Measurements from ENCODE around the gene LRGUK.
"Not testable (repeated sequence)": the region's sequence is repeated elsewhere in the genome, so short reads cannot be mapped to it uniquely, and the experiment has no call there.

LRGUK gene, protein sequence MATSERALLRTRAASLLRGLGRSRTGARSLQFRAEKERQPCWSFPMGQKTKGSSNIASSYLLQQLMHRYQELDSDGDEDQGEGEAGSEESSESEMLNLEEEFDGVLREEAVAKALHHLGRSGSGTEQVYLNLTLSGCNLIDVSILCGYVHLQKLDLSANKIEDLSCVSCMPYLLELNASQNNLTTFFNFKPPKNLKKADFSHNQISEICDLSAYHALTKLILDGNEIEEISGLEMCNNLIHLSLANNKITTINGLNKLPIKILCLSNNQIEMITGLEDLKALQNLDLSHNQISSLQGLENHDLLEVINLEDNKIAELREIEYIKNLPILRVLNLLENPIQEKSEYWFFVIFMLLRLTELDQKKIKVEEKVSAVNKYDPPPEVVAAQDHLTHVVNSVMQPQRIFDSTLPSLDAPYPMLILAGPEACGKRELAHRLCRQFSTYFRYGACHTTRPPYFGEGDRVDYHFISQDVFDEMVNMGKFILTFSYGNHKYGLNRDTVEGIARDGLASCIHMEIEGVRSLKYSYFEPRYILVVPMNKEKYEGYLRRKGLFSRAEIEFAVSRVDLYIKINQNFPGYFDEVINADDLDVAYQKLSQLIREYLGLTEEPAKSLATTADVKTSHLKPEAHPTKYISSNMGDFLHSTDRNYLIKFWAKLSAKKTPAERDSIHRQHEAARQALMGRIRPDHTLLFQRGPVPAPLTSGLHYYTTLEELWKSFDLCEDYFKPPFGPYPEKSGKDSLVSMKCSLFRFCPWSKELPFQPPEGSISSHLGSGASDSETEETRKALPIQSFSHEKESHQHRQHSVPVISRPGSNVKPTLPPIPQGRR

DNA sequence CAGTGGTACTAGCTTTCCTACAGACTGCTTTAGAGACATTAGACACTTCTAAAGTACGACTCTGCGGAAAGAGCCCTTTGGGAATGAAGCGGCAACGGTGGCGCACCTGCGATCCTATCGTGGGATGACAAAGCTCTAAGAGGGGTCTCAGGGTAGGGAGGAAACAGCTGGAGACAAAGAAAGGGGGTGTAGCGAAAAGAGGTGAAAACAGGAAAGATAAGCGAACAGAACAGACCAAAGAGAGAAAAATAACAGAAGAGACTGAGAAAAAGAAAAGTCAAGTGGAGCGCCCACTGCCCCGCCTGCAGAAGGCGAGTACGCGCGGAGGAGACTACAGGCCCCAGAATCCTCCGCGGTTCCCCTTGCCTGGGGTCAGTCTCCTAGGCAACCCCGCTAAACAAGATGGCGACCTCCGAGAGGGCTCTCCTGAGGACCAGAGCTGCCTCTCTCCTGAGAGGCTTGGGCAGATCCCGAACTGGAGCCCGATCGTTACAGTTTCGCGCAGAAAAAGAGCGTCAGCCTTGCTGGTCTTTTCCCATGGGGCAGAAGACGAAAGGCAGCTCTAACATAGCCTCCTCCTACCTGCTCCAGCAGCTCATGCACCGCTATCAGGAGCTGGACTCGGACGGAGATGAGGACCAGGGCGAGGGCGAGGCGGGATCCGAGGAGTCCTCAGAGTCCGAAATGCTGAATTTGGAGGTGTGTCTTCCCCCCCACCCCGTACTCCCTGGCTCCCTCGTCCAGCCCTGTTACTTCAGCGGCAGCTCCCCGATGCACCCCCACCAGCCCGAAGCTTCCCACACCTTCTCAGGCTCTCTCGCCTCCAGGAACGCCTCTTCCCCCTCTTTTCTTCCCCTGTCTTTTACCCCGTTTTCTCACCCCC is at the start of gene LRGUK:
Gene LRGUK, plus strand, starts transcription at position 375 of the 883 bp plus-strand sequence. Its CDS starts 28 bp downstream, at position 403.
- peak; percentile 30 for DNase-seq

DNA sequence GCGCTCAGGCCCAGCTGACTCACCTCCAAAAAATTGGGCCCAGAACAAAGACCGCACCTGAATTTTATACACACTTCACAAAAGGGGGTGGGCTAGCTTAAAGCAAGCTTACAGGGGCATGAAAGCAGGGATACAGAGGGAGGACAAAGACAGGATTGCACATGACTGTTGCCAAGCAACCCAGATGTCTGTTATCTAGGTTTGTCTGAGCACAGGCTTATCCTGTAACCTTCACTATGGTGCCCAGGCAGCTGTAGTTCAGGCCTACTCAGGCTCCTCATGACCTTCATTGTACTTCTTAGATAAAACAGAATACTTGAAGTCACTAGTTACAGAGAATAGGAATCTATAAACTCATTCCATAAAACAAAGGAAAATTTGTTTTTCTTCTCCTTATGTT is 49.6 kb upstream of the LRGUK start:
- DNase-seq: not testable (repeated sequence)

DNA sequence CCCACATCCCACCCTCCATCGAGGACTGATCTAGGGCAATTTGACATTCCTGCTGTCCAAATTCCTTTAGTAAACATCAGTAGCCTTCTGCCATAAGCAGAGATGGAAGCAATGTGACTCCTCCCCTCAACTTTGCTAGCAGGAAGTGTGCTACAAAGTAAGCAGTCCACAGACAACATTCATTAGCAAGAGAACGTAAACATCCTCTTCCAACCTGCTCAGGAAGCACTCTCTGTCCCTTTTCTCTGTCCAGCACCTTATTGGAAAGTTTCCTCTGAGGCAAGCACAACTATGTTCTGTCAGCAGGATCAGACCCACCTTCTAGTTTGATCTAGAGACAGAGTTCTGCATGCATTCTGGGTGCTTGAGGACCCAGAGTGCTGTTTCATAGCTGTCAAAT is 48.1 kb upstream of the LRGUK start:
- no peak for DNase-seq

DNA sequence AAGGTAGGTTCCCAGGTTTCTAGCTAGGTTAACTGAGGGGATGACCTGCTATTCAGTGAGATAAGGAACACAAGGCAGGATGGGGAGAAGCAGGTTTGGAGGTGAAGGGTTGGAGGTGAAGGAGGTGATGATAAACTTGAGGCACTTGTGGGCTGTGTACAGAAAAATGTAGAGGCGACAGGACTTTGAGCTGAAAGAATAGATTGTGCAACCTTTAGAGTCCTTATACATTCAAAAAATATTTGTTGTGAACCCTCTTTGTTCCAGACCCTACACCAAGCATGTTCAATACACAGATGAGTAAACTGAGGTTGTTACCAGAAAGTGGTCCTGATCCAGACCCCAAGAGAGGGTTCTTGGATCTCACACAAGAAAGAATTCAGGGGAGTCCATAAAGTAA is 45.4 kb upstream of the LRGUK start:
- no peak for DNase-seq

DNA sequence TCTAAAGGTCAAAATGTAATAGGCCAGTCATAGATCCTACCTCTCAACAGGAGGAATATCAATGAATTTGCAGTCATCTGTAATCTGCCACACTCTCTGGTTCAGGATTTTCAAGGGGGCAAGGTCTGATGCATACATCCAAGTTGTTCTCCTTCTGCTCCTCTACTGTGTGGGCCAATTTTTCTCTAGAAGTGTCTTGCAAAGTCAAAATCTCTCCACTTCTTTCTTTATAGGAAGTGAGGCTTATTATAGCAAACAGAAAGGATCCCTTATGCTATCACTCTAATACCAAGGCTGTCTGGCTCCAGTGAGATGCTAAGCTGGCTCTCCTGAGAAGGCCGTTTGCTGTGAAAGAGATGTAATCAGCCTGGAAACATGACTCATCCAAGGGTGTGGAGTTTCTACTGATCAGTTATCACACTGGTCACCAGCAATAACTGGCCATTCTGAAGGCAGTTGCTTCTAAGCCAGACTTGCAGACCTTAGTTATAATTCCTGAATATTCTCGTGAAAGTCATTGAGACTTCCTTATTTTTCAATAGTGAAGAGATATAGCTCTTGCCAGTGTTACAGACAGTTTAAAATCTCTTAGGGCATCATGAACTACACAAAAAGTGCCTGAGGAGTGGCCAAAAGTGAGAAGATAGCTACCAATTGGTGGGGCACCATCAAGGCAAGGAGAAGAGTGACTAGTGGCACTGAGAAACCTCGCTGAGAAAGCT is 43.2 kb upstream of the LRGUK start:
- DNase-seq: no peak

DNA sequence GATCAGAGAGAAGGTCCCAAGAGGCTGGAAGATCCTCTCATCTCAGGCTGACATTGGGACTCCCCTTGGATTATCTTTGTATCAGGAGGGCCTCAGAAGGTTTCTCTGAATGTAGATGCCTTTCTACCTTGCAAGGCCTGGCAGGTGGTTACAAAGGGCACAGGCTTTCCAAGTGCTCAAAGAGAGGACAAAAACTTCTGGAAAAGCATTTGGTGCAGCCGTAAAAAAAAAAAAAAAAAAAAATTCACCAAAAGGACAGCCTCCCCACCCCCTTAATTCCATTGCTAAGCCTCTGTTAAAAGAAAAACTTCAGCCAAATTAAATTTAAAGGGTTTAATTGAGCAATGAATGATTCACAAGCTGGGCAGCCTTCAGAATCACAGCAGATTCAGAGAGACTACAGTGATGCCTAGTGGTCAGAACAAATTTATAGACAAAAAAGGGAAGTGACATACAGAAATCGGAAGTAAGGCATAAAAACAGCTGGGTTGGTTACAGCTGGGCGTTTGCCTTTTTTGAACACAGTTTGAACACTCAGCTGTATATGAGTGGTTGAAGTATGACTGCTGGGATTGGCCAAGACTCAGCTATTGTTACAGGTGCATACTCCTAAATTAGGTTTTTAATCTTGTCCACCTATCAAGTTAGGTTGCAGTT is 42.5 kb upstream of the LRGUK start:
- peak; percentile 30 for DNase-seq

DNA sequence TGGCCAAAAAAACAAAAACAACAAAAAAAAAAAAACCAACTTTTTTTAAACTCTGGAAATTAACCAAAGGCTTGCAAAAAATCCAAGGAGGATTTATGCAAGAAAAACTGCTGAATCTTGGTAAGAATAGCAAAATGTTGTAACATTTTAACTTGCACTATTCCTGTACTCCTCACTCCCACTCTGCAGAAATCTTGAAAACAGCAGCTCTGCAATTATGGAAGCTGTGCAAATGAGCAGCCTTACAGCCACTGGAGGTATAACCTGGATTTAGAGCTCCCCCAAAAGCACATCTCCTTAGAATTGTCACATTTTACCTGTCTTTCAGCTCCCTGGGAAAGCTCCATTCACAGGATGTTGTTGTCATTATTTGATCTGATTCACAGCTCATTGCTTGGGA is 41.8 kb upstream of the LRGUK start:
- no peak for DNase-seq

DNA sequence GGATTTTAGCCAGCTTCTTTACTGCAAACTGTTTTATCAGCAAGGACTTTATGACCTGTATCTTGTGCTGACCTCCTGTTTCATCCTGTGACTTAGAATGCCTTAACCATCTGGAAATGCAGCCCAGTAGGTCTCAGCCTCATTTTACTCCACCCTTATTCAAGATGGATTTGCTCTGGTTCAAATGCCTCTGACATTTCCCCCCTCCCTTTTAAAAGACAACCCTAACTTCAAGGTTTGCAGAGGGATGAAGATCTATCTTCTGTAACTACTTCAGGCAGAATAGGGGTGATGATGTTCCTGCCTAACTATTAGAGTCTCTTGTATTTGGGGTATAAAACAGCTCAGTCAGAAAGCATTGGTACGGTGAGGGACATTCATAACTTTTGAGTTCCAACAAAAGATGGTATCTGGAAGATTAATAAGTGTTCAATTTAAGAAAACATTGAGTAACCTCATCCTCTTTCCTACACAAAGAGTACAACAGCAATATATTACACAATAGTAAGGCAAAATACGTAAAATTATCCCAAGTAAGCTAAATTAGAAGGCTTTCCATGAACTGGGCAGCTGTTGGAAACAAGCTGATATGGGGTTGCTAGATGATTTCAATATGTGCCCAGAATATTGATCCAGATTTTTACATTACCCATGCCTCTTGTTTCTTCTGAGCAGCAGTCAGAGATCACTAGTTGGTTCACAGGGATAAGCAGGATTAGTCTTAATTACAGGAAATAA is 40.0 kb upstream of the LRGUK start:
- DNase-seq: no peak

DNA sequence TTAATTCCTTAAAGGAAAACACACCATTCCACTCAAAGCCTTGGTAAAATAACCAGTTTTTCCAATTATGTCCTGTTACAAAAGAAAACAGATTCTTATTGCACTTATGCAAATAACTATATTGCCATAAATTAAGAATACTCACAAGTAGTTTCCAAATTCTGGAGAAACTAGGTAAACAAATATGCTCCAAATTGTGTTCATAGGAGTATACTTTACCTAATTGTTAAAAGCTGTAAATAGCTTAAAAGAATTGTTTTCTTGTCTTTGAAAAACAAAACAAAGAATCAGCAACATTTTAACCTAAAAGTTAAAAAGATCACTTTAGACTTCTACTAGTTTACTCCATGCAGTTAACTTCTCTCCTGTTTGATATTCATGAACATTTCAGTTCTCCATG is 38.9 kb upstream of the LRGUK start:
- DNase-seq: no peak

DNA sequence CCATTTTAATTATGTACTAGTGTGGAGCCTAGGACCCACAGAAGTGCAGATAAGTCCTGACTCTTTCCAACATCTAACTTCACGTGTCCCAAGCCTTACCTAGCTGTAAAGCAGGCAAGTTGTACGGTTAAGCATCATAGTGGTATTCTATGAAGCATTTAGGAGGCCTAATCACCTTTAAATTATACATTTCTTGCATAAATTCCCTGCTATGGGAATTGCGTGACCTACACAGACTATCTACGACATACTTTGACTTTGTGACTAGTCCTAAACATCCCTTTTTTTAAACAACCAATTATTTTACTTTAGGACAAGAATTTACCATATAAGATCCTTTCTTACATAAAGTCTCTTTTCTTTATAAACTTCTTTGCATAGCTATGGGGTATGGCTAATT is 37.7 kb upstream of the LRGUK start:
- no peak for DNase-seq

DNA sequence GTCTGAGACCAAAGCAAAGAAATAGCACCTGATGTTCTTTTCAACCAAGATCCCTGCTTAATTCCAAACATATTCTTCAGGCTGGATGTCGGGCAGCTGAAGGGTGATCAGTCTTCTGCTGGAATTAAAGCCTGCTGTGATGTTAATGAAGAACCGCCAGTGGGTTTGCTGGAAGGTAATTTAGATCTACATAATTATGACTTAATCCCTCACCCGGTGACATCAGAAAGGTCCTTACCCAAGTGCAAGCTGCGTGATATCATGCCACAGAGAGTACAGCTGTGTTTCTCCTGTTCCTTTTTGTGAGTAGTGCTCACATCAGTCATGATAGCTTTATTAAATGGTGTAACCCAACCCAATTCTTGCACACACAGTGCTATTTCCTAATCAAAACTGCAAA is 29.1 kb upstream of the LRGUK start:
- DNase-seq: no peak

DNA sequence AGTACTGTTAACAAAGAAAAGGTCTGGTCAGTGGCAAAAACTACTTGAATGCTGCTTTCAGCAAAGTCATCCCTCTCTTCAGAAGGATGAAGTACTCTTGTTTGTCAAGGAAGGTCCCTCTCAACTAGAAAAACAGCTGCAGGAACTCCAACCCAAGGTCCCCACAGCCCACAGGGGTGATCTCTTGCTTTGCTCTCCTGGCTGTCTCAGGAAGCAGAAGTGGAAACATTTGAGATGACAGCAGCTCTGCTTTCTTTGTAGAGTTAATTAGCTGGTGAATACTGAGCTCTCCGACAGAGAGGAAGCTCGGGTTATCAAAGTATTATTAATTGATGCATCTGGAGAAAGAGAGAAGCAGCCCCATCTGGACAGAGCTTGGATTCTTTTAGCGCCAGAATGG is 25.4 kb upstream of the LRGUK start:
- no peak for DNase-seq

DNA sequence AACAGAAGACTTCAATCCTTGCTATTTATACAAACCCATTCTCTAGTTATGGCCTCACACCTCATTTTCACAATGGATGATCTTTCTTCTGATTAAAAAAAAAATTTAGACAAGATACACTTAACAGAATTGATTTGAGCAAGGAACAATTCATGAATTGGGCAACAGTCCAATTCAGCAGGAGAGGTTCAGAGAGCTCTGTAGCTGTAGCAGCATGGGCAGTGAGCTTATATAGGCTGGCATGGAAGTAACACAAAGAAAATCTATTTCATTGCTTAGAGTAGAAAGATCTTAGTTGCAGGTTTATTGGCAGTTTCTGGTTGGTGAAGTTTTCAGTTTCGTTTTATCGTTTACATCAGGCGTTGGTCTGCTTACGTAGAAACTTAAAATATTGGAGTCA is 23.0 kb upstream of the LRGUK start:
- no peak for DNase-seq

DNA sequence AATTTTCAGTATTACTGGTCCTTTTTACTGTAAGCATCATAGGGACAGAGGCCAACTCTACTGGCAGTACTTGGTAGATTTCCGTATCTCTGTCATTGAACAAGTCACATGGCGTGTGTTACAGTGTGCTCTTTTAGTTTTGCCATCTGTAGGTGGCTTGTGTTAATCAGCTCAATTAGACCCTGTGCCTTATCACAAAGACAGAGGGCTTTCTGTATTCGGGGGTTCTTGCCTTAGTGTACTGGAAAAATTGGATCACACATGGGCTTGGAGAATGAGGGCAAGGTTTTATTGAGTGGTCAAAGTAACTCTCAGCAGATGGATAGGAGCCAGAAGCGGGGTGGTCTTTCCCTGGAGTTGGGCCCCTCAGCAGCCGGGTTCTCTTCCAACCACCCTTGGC is 21.3 kb upstream of the LRGUK start:
- DNase-seq: no peak

DNA sequence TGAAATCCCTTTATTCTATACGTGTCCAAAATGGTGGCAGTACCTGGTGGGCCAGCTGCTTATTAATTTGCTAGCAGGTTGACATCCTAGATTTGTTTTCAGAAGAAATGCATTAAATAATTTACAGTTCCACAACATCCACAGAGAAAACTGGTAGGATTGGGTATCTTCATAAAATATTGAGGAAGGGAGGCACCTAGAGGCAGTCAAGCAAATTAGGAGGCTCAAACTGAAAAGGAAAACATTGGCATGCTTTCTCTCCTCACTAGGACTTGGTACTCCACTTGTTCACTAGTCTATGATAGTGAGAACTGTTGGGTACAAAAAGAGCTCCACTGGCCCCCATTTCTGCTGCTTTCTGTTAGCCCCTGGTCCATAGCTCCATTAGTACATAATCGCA is 18.3 kb upstream of the LRGUK start:
- DNase-seq: no peak

DNA sequence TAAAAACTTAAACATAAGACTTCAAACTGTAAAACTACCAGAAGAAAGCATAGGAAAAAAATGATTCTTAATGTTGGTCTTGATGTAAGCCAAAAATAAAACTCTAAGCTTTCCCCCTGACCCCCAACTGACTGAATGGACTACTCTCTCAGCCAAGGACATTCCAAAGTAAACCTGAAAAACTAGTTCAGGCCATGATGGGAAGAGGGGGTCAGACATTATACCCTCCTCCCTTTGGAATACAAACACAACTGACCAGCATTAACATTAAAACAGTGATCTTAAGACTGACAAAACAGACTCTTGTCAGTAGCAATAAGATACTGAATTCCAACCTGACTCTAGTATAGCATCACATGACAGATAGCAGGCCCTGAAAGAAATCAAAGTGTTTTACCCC is 13.5 kb upstream of the LRGUK start:
- no peak for DNase-seq

DNA sequence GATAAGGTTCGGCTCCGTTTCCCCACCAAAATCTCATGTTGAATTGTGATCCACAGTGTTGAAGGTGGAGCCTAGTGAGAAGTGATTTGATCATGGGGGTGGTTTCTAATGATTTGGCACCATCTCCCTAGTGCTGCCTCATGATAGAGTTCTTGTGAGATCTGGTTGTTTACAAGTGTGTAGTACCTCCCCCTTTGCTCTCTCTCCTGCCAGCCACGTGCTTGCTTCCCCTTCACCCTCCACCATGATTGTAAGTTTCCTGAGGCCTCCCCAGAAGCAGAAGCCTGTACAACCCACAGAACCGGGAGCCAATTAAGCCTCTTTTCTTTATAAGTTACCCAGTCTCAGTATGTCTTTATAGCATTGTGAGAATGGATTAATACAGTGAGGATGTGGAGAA is 12.1 kb upstream of the LRGUK start:
- no peak for DNase-seq

DNA sequence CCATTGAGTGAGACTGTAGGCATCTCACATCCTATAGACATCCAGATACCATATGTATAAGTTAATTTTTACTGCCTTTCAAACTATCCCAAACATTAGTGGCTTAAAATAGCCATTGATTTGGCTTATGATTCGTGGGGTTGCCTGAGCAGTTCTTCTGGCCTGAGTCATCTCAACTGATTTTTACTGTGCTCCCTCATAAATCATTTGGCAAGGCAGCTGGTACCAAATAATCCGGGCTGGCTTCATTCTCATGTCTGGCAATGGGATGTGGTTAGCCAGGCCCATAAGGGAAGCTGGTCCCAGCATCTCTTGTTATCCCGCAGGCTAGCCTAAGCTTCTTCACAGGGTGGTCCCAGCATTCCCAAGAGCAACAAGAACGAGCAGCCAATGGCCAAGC is 6.7 kb upstream of the LRGUK start:
- DNase-seq: no peak

DNA sequence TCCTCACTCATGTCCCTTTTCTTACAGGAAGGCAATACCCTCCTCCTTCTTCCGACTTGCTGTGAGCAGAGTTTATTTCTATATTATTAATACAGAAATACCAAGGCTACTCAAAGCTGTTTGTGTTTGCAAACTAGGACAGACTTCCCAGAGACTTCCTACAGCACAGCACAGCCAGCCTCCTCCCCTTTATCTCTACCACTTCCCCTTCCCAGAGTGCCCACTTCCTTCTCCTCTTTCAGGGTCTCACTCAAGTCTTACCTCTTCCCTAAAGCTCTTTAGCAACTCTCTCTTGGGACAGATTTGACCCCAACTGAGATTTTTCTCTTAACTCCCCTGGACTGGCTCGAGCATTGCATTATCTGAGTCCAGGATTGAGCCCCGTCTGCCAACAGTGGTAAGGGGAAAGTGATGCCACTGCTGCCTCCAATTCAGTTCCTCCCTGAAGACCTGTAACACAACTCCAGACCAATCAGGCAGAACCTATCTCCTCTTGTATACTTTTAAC is 5.5 kb upstream of the LRGUK start:
- DNase-seq: no peak

DNA sequence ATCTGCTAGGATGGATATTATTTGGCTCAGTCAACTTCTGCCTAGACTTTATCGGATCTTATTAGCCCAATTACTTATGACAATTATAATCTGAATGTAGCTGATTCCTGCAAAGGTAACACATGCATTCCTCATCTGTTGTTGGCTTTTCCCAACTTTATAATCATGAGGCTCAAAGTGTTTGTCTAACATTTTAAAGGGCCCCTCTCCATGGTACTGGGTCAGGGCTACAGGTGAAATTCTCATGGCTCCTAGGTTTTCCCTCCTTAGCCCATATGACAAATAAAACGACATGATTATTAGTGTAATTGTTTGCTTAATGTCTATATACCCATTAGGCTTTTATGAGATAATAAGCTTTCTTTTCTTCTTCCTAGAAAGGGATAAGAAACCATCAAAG is 4.2 kb upstream of the LRGUK start:
- DNase-seq: no peak

DNA sequence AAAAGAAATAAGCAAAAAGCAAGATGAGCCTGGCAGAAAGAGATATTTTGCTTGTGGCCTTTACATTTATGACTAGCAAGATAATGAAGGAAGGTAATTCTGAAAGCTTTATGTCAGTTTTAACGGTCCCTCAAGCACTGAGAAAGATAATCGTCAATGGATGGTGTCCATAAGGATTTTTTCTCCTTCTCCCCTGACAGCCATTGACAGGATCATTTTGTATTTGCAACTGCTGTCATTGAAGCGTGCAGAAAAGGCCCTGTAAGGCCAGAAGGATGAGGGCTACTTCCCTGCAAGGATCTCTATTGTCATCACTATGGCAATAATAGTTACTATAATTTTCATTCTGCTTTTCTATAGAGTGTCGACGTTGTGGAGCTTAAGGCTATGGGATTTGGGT is 994 bp upstream of the LRGUK start:
- DNase-seq: no peak

All from SIG-M5 (cell line).